Retinal pigment epithelial cell (primary cell): Measurements from ENCODE around the gene MRPL36.

Experiments used
- DNase-seq: peaks from one replicate; pipeline ENCODE4 v3.0.0-alpha.2; 2010; ENCODE audit warnings: low read depth
- H3K4me3 ChIP-seq: 2 replicates; pipeline ENCODE4 v1.5.1; 2011; ENCODE audit warnings: mild to moderate bottlenecking, low read length, control low read depth, moderate library complexity
- TF ChIP-seq, protein P1 (sequence below): conservative IDR thresholded peaks from 2 replicates; pipeline ENCODE4 v1.5.1; 2011; ENCODE audit warnings: low read depth, low read length, control low read depth, inconsistent platforms

MRPL36 gene

DNA sequence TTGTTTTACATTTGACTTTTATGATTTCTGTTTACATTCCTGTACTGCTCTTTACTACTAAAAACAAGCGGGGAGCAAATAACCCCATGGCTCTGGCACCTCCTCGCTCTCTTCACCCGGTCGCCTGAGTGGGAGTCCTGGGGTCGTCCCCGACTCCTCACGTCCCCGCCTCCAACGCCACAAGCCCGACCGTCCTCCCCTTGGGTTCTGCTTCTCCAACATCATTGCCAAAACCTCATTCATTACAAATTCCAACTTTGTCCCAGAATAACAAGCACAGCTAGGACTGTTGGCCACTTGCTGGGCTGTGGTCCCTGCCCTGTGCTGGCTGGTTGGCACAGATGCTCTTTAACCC lies 35.1 kb downstream of the MRPL36 start:
- TF ChIP-seq, protein P1, sequence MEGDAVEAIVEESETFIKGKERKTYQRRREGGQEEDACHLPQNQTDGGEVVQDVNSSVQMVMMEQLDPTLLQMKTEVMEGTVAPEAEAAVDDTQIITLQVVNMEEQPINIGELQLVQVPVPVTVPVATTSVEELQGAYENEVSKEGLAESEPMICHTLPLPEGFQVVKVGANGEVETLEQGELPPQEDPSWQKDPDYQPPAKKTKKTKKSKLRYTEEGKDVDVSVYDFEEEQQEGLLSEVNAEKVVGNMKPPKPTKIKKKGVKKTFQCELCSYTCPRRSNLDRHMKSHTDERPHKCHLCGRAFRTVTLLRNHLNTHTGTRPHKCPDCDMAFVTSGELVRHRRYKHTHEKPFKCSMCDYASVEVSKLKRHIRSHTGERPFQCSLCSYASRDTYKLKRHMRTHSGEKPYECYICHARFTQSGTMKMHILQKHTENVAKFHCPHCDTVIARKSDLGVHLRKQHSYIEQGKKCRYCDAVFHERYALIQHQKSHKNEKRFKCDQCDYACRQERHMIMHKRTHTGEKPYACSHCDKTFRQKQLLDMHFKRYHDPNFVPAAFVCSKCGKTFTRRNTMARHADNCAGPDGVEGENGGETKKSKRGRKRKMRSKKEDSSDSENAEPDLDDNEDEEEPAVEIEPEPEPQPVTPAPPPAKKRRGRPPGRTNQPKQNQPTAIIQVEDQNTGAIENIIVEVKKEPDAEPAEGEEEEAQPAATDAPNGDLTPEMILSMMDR: no peak
- no peak overlapping the region for H3K4me3 ChIP-seq
- no peak for DNase-seq

DNA sequence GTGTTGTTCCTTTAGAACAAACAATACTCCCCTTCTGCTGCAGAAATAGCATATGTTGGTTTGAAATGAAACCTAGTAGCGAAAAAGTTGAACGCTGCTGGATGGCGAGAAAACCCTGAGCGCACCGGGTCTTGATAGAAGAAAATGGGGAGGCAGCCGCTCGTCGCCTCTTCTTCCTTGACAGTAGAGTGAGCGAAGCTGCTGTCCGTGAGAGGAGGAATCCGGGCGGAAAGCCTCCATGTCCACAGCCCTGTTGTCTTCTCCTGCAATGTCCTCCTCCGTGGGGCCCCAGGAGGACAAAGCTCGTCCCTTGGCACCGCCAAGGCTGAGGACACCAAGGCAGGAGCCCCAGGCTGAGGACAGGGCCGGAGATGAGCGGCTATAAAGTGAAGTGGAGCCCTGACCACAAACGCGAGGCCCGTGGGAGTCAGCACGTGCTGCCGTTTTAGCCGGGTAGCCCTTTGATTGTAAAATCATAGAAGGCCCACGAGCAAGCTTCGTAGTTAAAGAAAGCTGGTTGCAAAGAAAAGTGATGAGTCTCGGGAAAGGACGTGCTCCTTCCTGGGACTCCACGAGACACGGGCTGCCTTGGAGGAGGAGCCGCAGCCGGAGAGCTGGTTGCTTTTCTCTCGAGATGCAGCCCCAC lies 35.6 kb downstream of the MRPL36 start:
- DNase-seq: no peak
- TF ChIP-seq, protein P1: no peak
- no peak overlapping the region for H3K4me3 ChIP-seq

DNA sequence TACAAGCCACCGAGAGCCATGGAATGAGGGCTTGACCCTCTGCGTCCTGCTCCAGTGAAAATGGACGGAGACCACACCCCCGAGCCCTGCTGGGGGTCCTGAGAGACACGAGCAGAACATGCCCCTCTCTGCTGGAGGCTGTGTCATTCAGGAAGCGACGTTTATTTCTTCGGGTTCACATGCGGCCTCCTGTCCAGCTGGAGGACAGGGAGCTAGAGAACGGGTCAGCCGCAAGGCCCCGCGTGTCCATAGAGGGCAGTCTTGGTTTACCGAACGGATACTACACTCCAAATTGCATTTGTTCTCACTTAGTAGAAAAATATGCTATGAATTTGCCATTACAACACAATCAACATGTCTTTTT lies 36.1 kb downstream of the MRPL36 start:
- H3K4me3 ChIP-seq: no peak overlapping the region
- TF ChIP-seq, protein P1: peak; percentile 80

DNA sequence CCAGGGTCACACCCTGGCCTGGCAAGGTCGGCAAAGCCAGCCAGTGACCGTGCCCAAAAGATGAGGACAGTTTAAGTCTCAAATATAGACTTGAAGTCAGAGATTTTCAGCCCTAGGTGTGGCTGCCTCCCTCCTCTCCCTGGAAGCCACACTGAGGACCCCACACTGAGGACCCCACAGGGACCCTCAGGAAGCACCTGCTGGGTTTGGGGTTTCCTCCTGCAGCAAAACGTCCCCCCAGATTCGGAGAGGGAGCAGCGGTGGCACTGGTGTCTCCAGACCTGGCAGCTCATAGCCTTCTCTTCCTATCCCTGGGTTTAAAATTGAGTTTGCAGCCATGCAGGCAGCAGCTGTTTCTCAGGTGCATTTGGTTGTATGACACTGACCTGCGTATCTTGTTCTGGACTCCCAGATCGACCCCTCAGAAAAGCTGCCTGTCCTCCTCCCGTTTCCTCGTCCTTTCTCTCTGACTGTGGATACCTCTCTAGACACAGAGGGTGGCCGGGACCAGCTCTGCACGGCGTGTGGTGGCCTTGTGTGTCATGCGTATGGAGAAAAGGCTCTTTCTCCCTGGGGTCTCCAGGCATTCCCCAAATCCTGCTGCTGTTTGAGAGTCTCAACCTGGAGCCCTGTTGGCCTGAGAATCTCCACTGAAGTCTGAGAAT lies 36.6 kb downstream of the MRPL36 start:
- DNase-seq: no peak
- no peak overlapping the region for H3K4me3 ChIP-seq
- TF ChIP-seq, protein P1: no peak

More for the DNA sequence above, 36.1 kb downstream of the MRPL36 start:
- peak; percentile 2 for DNase-seq

DNA sequence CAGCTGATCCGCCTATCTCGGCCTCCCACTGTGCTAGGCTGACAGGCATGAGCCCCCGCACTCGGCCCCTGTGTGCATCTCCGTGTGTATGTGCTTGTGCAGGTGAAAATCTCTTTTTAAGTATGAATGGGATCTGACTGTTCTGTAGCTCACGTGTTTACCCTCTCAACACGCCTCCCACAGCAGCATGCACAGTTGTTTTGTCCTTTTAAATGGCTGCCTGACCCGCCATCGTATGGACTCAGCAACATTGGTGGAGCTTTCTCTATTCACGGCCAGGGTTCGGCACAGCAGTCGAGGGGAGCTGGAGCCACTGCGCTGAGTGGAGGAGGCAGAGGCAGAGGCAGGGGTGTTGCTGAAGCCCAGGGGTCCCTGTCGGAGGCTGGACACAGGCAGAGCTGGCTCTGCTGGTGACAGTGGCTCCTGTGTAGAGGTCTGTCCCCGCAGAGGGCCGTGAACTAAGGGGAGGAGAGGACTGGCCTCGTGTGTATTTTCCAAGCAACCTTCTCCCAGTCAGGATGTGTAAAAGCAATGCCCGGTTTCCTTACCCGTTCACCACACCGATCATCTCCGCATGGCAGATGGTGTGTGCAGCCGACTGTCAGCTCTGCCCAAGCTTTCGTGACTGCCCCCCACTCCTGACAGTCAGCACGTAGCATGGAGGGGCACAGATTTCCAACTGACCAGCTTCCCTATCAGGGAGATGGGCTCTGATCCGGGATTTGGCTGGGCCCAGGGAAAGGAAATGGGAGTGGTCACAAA lies 37.3 kb downstream of the MRPL36 start:
- TF ChIP-seq, protein P1: no peak
- DNase-seq: no peak

DNA sequence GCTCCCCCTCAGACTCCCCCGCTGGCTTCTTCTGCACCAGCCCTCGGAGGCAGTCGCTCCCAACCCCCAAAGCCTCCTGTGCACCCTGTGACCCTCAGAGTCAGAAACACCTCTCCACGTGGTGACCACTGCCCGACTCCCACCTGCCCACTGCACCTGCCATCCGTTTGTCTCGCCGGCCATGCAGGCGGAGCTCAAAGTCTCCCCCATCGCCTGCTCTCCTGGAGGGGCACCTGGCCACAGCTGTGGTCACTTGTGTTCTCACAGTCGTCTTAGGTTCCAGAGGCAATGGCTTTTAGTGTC lies 38.2 kb downstream of the MRPL36 start:
- TF ChIP-seq, protein P1: no peak
- H3K4me3 ChIP-seq: no peak overlapping the region
- DNase-seq: no peak

More for the DNA sequence above, 37.3 kb downstream of the MRPL36 start:
- H3K4me3 ChIP-seq: no peak overlapping the region
